ENCODE results near the gene CAGE1. TPM values are rescaled to one million over a fixed set of nuclear protein-coding genes. Genes with fewer than 3 reads are reported as not detected.

The CAGE1 gene
- total and polyA plus RNA-seq, 9 donors: not detected

DNA sequence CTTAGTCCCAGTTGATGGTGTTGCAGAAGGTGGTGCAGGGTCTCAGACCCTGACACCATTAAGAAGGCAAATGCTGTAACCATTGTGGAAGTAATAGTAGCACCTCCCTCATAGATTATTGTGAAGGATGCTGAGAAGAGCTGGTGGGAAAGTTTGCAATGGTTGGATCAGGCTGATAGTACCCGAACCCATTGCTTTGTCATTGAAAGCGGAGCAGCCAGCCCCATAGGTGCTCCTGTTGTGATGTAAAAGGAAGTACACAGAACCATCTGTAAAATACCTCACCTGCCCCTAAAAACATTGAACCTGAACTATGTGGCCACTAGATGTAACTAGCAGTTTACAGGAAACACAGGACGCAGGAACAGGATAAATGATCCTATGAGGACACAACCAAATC lies 31.5 kb upstream of the CAGE1 start:
- Histone ChIP-seq H3K4me3 (no peak overlapping the region), H3K36me3 (no peaks in the 10 kb centered on the region), H3K4me1 (ENCODE audit: insufficient read depth) (no peaks in the 10 kb centered on the region), H3K27ac (no peak overlapping the region), H3K9me3 (no peaks in the 10 kb centered on the region), H3K27me3 (no peaks in the 10 kb centered on the region)
- DNase-seq: no peak
- WGBS, 3 donors: 89 to 96% (median 89%) methylated on average over 3 of the region's 3 CpGs
- intact Hi-C loops (cut with DNase I): no loop called here
- TF ChIP-seq CTCF (IDR thresholded peaks at IDR 0.05) (no peak), POLR2A (IDR thresholded peaks at IDR 0.05) (no peak), EP300 (IDR thresholded peaks at IDR 0.05) (no peak)

GRCh38 chr6:7419065-7419464 lies 29.5 kb upstream of the CAGE1 start:
- no peaks in the 10 kb centered on the region for H3K9me3 ChIP-seq
- TF ChIP-seq CTCF (IDR thresholded peaks at IDR 0.05) (no peak), POLR2A (IDR thresholded peaks at IDR 0.05) (no peak), EP300 (IDR thresholded peaks at IDR 0.05) (no peak)
- intact Hi-C loops (cut with DNase I): no loop called here
- 31 to 51% (median 50%) methylated on average over 1 of the region's 1 CpG for WGBS, 3 donors
- DNase-seq: no peak
- no peak overlapping the region for H3K27ac ChIP-seq
- no peaks in the 10 kb centered on the region for H3K4me1 ChIP-seq (ENCODE audit: insufficient read depth)
- no peaks in the 10 kb centered on the region for H3K27me3 ChIP-seq
- no peaks in the 10 kb centered on the region for H3K36me3 ChIP-seq
- H3K4me3 ChIP-seq: no peak overlapping the region

DNA sequence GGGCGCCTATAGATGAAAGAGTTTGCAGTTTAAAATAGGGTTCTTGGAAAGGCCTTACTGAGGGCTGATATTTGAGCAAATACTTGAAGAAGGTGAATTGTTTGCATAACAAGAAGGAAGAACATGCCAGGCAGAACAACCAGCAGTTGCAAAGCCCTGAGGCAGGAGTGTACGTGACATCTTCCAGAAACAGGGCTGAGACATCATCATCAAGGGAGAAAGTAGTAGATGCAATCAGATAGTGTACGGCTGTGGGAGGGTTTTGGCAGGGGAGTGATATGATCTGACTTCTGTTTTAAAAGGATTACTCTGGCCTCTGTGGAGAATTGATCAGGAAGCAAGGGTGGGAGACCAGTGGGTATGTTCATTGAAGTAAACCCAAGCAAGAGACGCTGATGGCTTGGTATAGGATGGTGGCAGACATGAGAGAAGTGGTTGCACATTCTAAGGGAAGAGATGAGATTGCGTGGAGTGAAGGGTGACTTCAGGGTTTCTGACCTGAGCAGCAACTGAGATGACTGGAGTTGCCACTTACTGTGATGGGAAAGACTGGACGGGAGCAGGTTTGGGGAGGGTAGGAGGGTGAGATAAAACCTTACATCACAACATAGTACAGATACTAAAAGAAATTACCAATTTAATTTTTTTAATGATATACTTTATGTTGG lies 28.8 kb upstream of the CAGE1 start:
- intact Hi-C loops (cut with DNase I): no loop called here
- Histone ChIP-seq H3K9me3 (no peaks in the 10 kb centered on the region), H3K27ac (no peak overlapping the region), H3K27me3 (no peaks in the 10 kb centered on the region), H3K4me3 (no peak overlapping the region), H3K36me3 (no peaks in the 10 kb centered on the region), H3K4me1 (ENCODE audit: insufficient read depth) (no peaks in the 10 kb centered on the region)
- 79 to 82% (median 80%) methylated on average over 6 of the region's 6 CpGs for WGBS, 3 donors
- no peak for DNase-seq
- TF ChIP-seq CTCF (IDR thresholded peaks at IDR 0.05): no peak

GRCh38 chr6:7417684-7418083 lies 28.1 kb upstream of the CAGE1 start:
- H3K4me1 ChIP-seq (ENCODE audit: insufficient read depth): no peaks in the 10 kb centered on the region
- H3K27me3 ChIP-seq: no peaks in the 10 kb centered on the region
- no peak for DNase-seq
- H3K36me3 ChIP-seq: no peaks in the 10 kb centered on the region
- intact Hi-C loops (cut with DNase I): no loop called here
- no peak overlapping the region for H3K4me3 ChIP-seq
- TF ChIP-seq CTCF (IDR thresholded peaks at IDR 0.05) (no peak), EP300 (IDR thresholded peaks at IDR 0.05) (no peak), POLR2A (IDR thresholded peaks at IDR 0.05) (no peak)
- WGBS, 3 donors: 89 to 91% (median 89%) methylated on average over 2 of the region's 2 CpGs
- H3K9me3 ChIP-seq: no peaks in the 10 kb centered on the region
- H3K27ac ChIP-seq: no peak overlapping the region

Measured in ovary (tissue), 9 donors.